OCI-LY3 (cell line): Measurements from ENCODE around the gene DRC3.

Experiments
- EZH2phosphoT487 ChIP-seq: fragments of 200-600 bp; shearing (Covaris generic); IDR thresholded peaks from 2 replicates; pipeline ENCODE4 v1.6.1; 2018; ENCODE audit warnings: antibody characterized with exemption, mixed run types, low read depth
- TF ChIP-seq, protein P1 (sequence below): fragments of 200-600, 300-600 bp; sonication (generic); IDR thresholded peaks from 2 replicates; pipeline ENCODE4 v1.5.1; 2014; ENCODE audit warnings: antibody characterized with exemption, low read length, low read depth

DNA sequence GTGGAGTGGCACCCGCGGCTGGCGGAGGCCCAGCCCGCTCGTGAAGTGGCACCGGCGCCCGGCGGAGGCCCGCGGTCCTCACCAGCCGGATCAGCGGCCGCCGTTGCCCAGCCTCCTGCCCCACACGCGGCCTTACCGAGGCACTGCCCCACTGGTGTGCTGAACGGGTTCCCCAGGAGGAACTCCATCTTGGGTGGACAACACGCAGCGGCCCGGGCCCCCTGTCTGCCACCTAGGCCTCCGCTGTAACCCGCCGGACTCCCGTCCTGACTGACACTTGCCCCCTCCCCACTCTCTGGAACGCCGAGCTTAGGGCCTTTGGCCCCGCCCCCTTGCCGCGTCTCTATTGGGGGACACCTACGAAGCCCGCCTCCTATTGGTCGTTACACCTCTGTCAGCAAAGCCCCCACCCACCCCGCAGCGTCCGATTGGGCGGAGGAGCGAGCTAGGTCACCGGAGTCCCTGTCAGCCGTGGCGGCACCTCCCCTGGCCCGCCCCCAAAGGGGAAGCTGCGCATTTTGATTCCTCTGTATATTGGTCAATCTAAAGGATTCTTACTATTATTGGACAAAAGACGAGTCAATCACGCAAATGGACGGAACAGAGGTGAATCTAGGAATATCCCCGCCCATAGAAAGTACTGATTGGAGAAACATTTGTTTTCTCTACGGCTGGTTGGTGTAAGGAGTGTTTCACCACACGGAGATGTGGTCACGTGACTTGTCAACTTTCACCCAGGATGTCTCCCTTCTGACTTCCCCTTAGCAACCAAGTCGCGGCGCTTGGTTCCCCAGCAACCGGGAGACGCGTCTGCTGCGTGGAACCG, at the start of gene DRC3, which contains the start of gene TOM1L2:
- TF ChIP-seq, protein P1, sequence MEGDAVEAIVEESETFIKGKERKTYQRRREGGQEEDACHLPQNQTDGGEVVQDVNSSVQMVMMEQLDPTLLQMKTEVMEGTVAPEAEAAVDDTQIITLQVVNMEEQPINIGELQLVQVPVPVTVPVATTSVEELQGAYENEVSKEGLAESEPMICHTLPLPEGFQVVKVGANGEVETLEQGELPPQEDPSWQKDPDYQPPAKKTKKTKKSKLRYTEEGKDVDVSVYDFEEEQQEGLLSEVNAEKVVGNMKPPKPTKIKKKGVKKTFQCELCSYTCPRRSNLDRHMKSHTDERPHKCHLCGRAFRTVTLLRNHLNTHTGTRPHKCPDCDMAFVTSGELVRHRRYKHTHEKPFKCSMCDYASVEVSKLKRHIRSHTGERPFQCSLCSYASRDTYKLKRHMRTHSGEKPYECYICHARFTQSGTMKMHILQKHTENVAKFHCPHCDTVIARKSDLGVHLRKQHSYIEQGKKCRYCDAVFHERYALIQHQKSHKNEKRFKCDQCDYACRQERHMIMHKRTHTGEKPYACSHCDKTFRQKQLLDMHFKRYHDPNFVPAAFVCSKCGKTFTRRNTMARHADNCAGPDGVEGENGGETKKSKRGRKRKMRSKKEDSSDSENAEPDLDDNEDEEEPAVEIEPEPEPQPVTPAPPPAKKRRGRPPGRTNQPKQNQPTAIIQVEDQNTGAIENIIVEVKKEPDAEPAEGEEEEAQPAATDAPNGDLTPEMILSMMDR: no peak
- TF ChIP-seq EZH2phosphoT487: no peak
